ENCODE results near the gene AAMP. TPM values are rescaled to one million over a fixed set of nuclear protein-coding genes. Genes with fewer than 3 reads are reported as not detected.

Gene AAMP
- total RNA-seq, 1 donor from 2014 or later: 67.6 TPM

DNA sequence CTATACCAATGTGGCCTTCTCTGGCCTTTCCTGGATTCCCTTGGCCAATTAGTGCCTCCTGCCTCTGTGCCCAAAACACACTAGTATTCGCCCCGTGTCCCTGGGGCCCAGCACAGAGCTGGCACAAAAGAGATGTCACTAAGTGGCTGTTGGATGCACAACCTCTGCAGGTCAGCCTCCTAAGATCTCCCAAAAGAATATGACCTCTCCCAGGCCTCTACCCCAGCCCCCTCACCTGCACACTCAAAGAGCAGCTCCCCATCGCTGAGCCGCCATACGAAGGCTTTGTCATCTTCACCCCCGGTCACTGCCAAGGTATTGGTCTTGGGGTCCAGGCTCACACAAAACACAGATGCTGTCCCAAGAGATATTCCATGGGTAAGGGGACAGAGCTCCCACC lies 2.7 kb downstream of the AAMP start:
- Mint-ChIP-seq H3K27me3 (ENCODE audit: unreplicated experiment) (peaks cover 13% of the 10 kb centered on the region), H3K9me3 (ENCODE audit: unreplicated experiment) (no peaks in the 10 kb centered on the region), H3K4me1 (ENCODE audit: unreplicated experiment) (peaks cover 23% of the 10 kb centered on the region), H3K4me3 (ENCODE audit: unreplicated experiment) (peak overlapping the region; percentile 38), H3K27ac (ENCODE audit: unreplicated experiment) (no peak overlapping the region), H3K36me3 (ENCODE audit: low read depth, unreplicated experiment) (peaks cover 32% of the 10 kb centered on the region)
- no peak for DNase-seq (ENCODE audit: low spot score)
- TF ChIP-seq, protein P1, sequence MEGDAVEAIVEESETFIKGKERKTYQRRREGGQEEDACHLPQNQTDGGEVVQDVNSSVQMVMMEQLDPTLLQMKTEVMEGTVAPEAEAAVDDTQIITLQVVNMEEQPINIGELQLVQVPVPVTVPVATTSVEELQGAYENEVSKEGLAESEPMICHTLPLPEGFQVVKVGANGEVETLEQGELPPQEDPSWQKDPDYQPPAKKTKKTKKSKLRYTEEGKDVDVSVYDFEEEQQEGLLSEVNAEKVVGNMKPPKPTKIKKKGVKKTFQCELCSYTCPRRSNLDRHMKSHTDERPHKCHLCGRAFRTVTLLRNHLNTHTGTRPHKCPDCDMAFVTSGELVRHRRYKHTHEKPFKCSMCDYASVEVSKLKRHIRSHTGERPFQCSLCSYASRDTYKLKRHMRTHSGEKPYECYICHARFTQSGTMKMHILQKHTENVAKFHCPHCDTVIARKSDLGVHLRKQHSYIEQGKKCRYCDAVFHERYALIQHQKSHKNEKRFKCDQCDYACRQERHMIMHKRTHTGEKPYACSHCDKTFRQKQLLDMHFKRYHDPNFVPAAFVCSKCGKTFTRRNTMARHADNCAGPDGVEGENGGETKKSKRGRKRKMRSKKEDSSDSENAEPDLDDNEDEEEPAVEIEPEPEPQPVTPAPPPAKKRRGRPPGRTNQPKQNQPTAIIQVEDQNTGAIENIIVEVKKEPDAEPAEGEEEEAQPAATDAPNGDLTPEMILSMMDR (IDR thresholded peaks at IDR 0.05; ENCODE audit: unreplicated experiment): no peak

DNA sequence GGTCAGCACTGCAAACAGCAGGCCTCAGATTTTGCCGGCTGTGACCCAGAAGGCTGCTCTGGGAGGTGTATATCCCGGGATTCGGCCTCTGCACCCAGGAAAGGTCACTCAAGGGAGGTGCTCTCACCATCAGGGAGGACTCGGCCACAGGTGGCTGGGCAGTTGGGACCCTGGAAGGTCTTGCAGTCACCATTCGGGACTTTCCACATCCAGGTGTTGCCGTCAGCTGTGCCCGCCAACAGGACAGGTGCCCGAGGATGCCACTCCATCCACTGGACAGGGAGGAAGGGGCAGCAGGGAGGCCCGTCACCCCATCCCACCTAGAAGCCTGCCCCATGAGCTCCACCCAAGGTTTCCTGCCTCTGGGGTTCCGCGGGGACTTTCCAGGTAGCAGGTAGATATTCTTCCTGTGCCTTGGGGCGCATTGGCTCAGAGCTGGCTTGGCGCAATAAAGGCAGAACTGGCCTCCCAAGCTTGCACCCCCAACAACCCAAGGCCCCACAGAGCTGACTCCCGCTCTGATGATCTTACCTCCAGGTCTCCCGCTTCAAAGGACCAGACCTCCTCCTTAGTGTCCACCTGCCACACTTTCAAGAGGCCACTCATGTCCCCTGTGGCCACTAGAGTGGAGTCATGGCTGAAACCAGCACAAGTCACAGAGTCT lies 3.5 kb downstream of the AAMP start:
- Mint-ChIP-seq H3K4me1 (ENCODE audit: unreplicated experiment) (peaks cover 17% of the 10 kb centered on the region), H3K27ac (ENCODE audit: unreplicated experiment) (no peak overlapping the region), H3K36me3 (ENCODE audit: low read depth, unreplicated experiment) (peaks cover 25% of the 10 kb centered on the region), H3K27me3 (ENCODE audit: unreplicated experiment) (peaks cover 11% of the 10 kb centered on the region), H3K4me3 (ENCODE audit: unreplicated experiment) (peak overlapping the region; percentile 81), H3K9me3 (ENCODE audit: unreplicated experiment) (no peaks in the 10 kb centered on the region)
- TF ChIP-seq, protein P1 (IDR thresholded peaks at IDR 0.05; ENCODE audit: unreplicated experiment): no peak
- no peak for DNase-seq (ENCODE audit: low spot score)

DNA sequence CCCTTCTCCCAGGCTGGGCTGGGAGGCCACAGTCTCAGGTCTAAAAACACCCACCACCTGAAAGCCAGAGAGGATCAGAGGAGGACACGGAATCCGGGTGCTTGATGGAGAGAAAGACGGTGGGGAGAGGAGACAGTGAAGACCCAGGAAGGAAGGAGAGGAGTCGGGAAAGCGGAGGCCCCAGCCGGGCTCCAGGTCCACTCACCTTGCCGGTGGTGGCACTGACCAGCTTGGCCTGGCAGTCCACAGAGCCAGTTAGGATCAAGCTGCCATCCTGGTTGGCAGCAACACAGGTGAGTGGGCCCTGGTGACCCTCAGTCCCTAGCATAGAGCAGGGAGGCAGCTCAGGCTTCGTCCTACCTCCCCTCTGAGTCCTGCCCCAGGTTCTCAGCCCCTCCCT lies 4.3 kb downstream of the AAMP start:
- peak overlapping the region; percentile 44 for H3K4me3 Mint-ChIP-seq (ENCODE audit: unreplicated experiment)
- peaks cover 14% of the 10 kb centered on the region for H3K27me3 Mint-ChIP-seq (ENCODE audit: unreplicated experiment)
- peaks cover 25% of the 10 kb centered on the region for H3K36me3 Mint-ChIP-seq (ENCODE audit: low read depth, unreplicated experiment)
- TF ChIP-seq, protein P1 (IDR thresholded peaks at IDR 0.05; ENCODE audit: unreplicated experiment): no peak
- peaks cover 16% of the 10 kb centered on the region for H3K4me1 Mint-ChIP-seq (ENCODE audit: unreplicated experiment)
- no peak for DNase-seq (ENCODE audit: low spot score)
- no peak overlapping the region for H3K27ac Mint-ChIP-seq (ENCODE audit: unreplicated experiment)
- H3K9me3 Mint-ChIP-seq (ENCODE audit: unreplicated experiment): no peaks in the 10 kb centered on the region

DNA sequence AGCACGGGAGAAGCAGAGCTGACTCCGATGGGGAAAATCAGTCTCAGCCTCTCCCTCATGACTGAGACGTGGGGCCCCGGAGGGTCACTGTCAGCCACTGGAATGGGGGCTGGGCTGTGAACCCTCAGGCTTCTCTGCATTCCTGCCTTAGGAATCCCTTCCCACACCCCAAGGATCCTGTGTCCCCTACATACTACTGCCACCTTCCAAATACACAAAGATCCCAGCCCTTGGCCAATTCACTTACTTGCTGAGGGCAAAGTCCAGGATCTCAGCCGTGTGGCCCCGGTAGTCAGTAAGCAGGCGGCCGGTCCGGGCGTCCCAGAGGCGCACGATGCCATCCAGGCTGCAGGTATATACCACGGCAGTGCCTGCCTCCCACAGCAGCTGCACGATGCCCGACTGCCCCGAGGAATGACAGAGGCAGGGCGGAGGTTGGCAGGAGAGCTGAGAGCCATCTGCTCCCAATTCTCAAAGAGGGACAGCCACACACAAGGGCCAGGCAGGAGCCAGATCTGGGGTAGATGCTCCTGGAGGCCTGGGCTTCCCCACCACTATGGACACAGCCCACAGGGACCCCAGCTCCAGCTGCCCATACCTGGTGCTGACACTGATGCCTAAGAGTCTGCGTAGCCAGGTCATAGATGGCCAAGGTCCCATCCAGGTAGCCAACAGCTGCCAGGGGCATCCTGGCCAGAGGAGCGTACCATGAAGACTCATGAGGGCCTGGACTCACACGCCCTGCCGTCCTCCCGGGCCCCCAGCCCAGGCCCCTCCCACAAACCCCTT lies 5.0 kb downstream of the AAMP start:
- TF ChIP-seq, protein P1 (IDR thresholded peaks at IDR 0.05; ENCODE audit: unreplicated experiment): no peak
- no peak overlapping the region for H3K27ac Mint-ChIP-seq (ENCODE audit: unreplicated experiment)
- H3K4me3 Mint-ChIP-seq (ENCODE audit: unreplicated experiment): peak overlapping the region; percentile 44
- peaks cover 10% of the 10 kb centered on the region for H3K27me3 Mint-ChIP-seq (ENCODE audit: unreplicated experiment)
- no peak for DNase-seq (ENCODE audit: low spot score)
- peaks cover 25% of the 10 kb centered on the region for H3K36me3 Mint-ChIP-seq (ENCODE audit: low read depth, unreplicated experiment)
- H3K9me3 Mint-ChIP-seq (ENCODE audit: unreplicated experiment): no peaks in the 10 kb centered on the region
- peaks cover 21% of the 10 kb centered on the region for H3K4me1 Mint-ChIP-seq (ENCODE audit: unreplicated experiment)

Data from endothelial cell (in vitro differentiated cells).